SK-N-SH (cell line): ENCODE data around the gene SYNPR. TPM values are rescaled to one million over a fixed set of nuclear protein-coding genes. Genes with fewer than 3 reads are reported as not detected.

ENCODE experiments used
- CTCF ChIA-PET: fragments of 300-600, 350-600 bp; formaldehyde crosslinking; extraction: SDS; loops from one replicate; lab custom pipeline; 2021; lab: Yijun Ruan, JAX
- POLR2A ChIA-PET: fragments of 350-600 bp; sonication (Branson Sonifier 250); formaldehyde crosslinking; extraction: SDS; loops from one replicate; lab custom pipeline; 2020; ENCODE audit warnings: antibody characterized with exemption, inconsistent platforms; lab: Yijun Ruan, JAX
- DNase-seq: peaks from one replicate; pipeline ENCODE4 v3.0.0; 2012
- H2AFZ ChIP-seq: fragments of 200-600 bp; sonication (generic); 2 replicates; pipeline ENCODE4 v1.8.1; 2016; ENCODE audit warnings: antibody characterized with exemption, mild to moderate bottlenecking, low read depth
- H3F3A ChIP-seq: fragments of 200-600 bp; sonication (generic); replicated peaks from 2 replicates; pipeline ENCODE3; 2016; ENCODE audit warnings: antibody characterized with exemption, mild to moderate bottlenecking; ENCODE audit not compliant: insufficient read depth
- H3K27ac ChIP-seq, 2 experiments: fragments of 200-500 bp in 1 of 2; fragments of 200-600 bp in 1 of 2; sonication (Bioruptor generic) in 1 of 2; sonication (generic), shearing (Covaris generic) in 1 of 2; 2 replicates each; pipeline versions ENCODE4 v1.5.1 to v1.6.1; 2014 to 2016; ENCODE audit warnings: low read depth in 2 of 2, inconsistent platforms in 1 of 2, low read length in 1 of 2, mild to moderate bottlenecking in 1 of 2, mixed read lengths in 1 of 2
- H3K27me3 ChIP-seq: fragments of 200-600 bp; sonication (generic), shearing (Covaris generic); 2 replicates; pipeline ENCODE4 v1.6.1; 2016; ENCODE audit warnings: mixed run types; ENCODE audit not compliant: insufficient read depth
- H3K36me3 ChIP-seq, 2 experiments: fragments of 200-500 bp in 1 of 2; fragments of 200-600 bp in 1 of 2; sonication (Bioruptor generic) in 1 of 2; sonication (generic) in 1 of 2; replicated peaks in 1 of 2; 2 replicates each; pipeline versions ENCODE3 to v1.5.1; 2014 to 2016; ENCODE audit warnings: low read length in 1 of 2, mild to moderate bottlenecking in 1 of 2; ENCODE audit not compliant: insufficient read depth in 2 of 2, control insufficient read depth in 1 of 2
- H3K4me1 ChIP-seq, 2 experiments: fragments of 200-500 bp in 1 of 2; fragments of 200-600 bp in 1 of 2; sonication (Bioruptor generic) in 1 of 2; sonication (generic), shearing (Covaris generic) in 1 of 2; 2 replicates each; pipeline versions ENCODE4 v1.5.1 to v1.6.1; 2014 to 2016; ENCODE audit warnings: low read depth in 1 of 2, low read length in 1 of 2, mixed run types in 1 of 2; ENCODE audit not compliant: insufficient read depth in 2 of 2, control insufficient read depth in 1 of 2
- H3K4me2 ChIP-seq: fragments of 200-600 bp; sonication (generic), shearing (Covaris generic); 2 replicates; pipeline ENCODE4 v1.6.1; 2017; ENCODE audit warnings: mixed run types
- H3K4me3 ChIP-seq, 2 experiments: fragments of 200-500 bp in 1 of 2; fragments of 200-600 bp in 1 of 2; sonication (Bioruptor generic) in 1 of 2; sonication (generic), shearing (Covaris generic) in 1 of 2; 2 replicates each; pipeline versions ENCODE4 v1.5.1 to v1.8.1; 2014 to 2016; ENCODE audit warnings: low read depth in 2 of 2, inconsistent platforms in 1 of 2, low read length in 1 of 2, mild to moderate bottlenecking in 1 of 2, mixed read lengths in 1 of 2, moderate library complexity in 1 of 2
- H3K79me2 ChIP-seq: fragments of 200-600 bp; sonication (generic); 2 replicates; pipeline ENCODE4 v1.8.1; 2017; ENCODE audit warnings: mild to moderate bottlenecking; ENCODE audit not compliant: insufficient read depth
- H3K9ac ChIP-seq: fragments of 200-600 bp; sonication (generic); 2 replicates; pipeline ENCODE4 v1.6.1; 2017; ENCODE audit warnings: mixed run types
- H3K9me2 ChIP-seq: fragments of 200-600 bp; sonication (generic); 2 replicates; pipeline ENCODE4 v1.6.1; 2017; ENCODE audit warnings: mixed run types
- H3K9me3 ChIP-seq: fragments of 200-600 bp; sonication (generic); 2 replicates; pipeline ENCODE4 v1.6.1; 2017; ENCODE audit warnings: mixed run types, mild to moderate bottlenecking, moderate library complexity
- H4K20me1 ChIP-seq: fragments of 200-600 bp; sonication (generic); 2 replicates; pipeline ENCODE4 v1.6.1; 2017; ENCODE audit warnings: mild to moderate bottlenecking, mixed run types; ENCODE audit not compliant: insufficient read depth
- CHD2 ChIP-seq: fragments of 150-350 bp; IDR thresholded peaks from 2 replicates; pipeline ENCODE4 v1.6.1; 2018; ENCODE audit warnings: low read length; ENCODE audit not compliant: partially characterized antibody
- ELF1 ChIP-seq: IDR thresholded peaks from 2 replicates; pipeline ENCODE4 v1.4.0; 2012
- EP300 ChIP-seq, 2 experiments: IDR thresholded peaks; 2 replicates each; pipeline versions ENCODE4 v1.4.0 to v1.6.1; 2012; ENCODE audit warnings: borderline replicate concordance in 1 of 2, low read depth in 1 of 2, low read length in 1 of 2
- FOSL2 ChIP-seq: IDR thresholded peaks from 2 replicates; pipeline ENCODE4 v1.4.0; 2012; ENCODE audit warnings: low read depth, mild to moderate bottlenecking, moderate library complexity, borderline replicate concordance
- FOXJ3 ChIP-seq: sonication (generic); formaldehyde crosslinking; IDR thresholded peaks from 2 replicates; pipeline ENCODE4 v1.5.1; 2020; ENCODE audit warnings: mild to moderate bottlenecking, missing genetic modification reagents
- FOXM1 ChIP-seq: IDR thresholded peaks from 2 replicates; pipeline ENCODE4 v1.4.0; 2012; ENCODE audit warnings: low read depth, mild to moderate bottlenecking
- GABPA ChIP-seq: IDR thresholded peaks from 2 replicates; pipeline ENCODE4 v1.4.0; 2012; ENCODE audit warnings: low read depth, mild to moderate bottlenecking
- GATA2 ChIP-seq: sonication (generic); formaldehyde crosslinking; IDR thresholded peaks from 2 replicates; pipeline ENCODE4 v1.5.0; 2020; ENCODE audit warnings: mild to moderate bottlenecking, missing genetic modification reagents
- JUND ChIP-seq: IDR thresholded peaks from 2 replicates; pipeline ENCODE4 v1.4.0; 2012
- MEF2A ChIP-seq: IDR thresholded peaks from 2 replicates; pipeline ENCODE4 v1.4.0; 2012; ENCODE audit warnings: low read depth, borderline replicate concordance
- NFIC ChIP-seq: IDR thresholded peaks from 2 replicates; pipeline ENCODE4 v1.4.0; 2012; ENCODE audit warnings: borderline replicate concordance
- NRF1 ChIP-seq: IDR thresholded peaks from 2 replicates; pipeline ENCODE4 v1.6.1; 2012; ENCODE audit warnings: low read depth, mild to moderate bottlenecking, low read length
- PBX3 ChIP-seq: IDR thresholded peaks from 2 replicates; pipeline ENCODE4; 2012
- POLR2AphosphoS5 ChIP-seq: IDR thresholded peaks from 2 replicates; pipeline ENCODE4 v1.6.1; 2012; ENCODE audit warnings: low read depth, low read length
- RAD21 ChIP-seq: IDR thresholded peaks from 2 replicates; pipeline ENCODE4 v1.6.1; 2012; ENCODE audit warnings: mild to moderate bottlenecking, low read length
- RCOR1 ChIP-seq: fragments of 150-350 bp; IDR thresholded peaks from 2 replicates; pipeline ENCODE4 v1.6.1; 2017; ENCODE audit warnings: antibody characterized with exemption, low read length
- REST ChIP-seq: IDR thresholded peaks from 2 replicates; pipeline ENCODE4 v1.6.1; 2012; ENCODE audit warnings: mild to moderate bottlenecking, low read depth, low read length, moderate library complexity
- RFX5 ChIP-seq: IDR thresholded peaks from 2 replicates; pipeline ENCODE4 v1.6.1; 2012; ENCODE audit warnings: mild to moderate bottlenecking, improper control_type of control experiment, low read length
- RXRA ChIP-seq: IDR thresholded peaks from 2 replicates; pipeline ENCODE4 v1.4.0; 2012; ENCODE audit warnings: low read depth, mild to moderate bottlenecking, borderline replicate concordance
- SIN3A ChIP-seq: IDR thresholded peaks from 2 replicates; pipeline ENCODE4 v1.6.1; 2012; ENCODE audit warnings: low read depth, mild to moderate bottlenecking, low read length, moderate library complexity, borderline replicate concordance
- TCF12 ChIP-seq: IDR thresholded peaks from 2 replicates; pipeline ENCODE4 v1.4.0; 2012
- TEAD4 ChIP-seq: IDR thresholded peaks from 2 replicates; pipeline ENCODE4 v1.4.0; 2012; ENCODE audit warnings: mild to moderate bottlenecking, borderline replicate concordance; ENCODE audit not compliant: insufficient read depth
- USF2 ChIP-seq: fragments of 150-350 bp; IDR thresholded peaks from 2 replicates; pipeline ENCODE4 v1.6.1; 2017; ENCODE audit warnings: antibody characterized with exemption, low read length, low read depth, borderline replicate concordance
- YY1 ChIP-seq: IDR thresholded peaks from 2 replicates; pipeline ENCODE4 v1.4.0; 2012; ENCODE audit warnings: low read depth, mild to moderate bottlenecking
- ZBTB33 ChIP-seq: IDR thresholded peaks from 2 replicates; pipeline ENCODE4 v1.4.0; 2012; ENCODE audit warnings: low read depth, borderline replicate concordance
- WGBS: methylation state at CpG from one replicate; pipeline ENCODE4 v1.1.6; 2017; ENCODE audit warnings: low lambda C conversion rate; 5-methylcytosine and 5-hydroxymethylcytosine counted together
- polyA plus RNA-seq, 3 experiments: library from polyadenylated mRNA; depleted of rRNA; stranded (reverse); fragments of >200 nt; gene quantifications; 2 replicates each; pipeline ENCODE4 v1.2.3, GENCODE V29; 2012

SYNPR gene
- polyA plus RNA-seq, 1 of the 3 experiments (the other 2 are of a cell fraction), result not detected

- no peak overlapping the region for H3K9ac ChIP-seq
- no peaks in the 10 kb centered on the region for H3F3A ChIP-seq
- H3K27me3 ChIP-seq, result no peaks in the 10 kb centered on the region
- H3K27ac ChIP-seq, result no peak overlapping the region; a peak in 1 of 4 replicates
- TF ChIP-seq RXRA (peak; percentile 18; the same call in 1 of the 2 replicates), JUND (peak; percentile 88), REST (no peak), YY1 (peak; percentile 66; the same call in 1 of the 2 replicates), PBX3 (peak; percentile 93), TEAD4 (peak; percentile 85), POLR2AphosphoS5 (peak; percentile 52; the same call in 1 of the 2 replicates), RAD21 (no peak), RFX5 (no peak), NRF1 (no peak), GABPA (no peak), EP300 (IDR thresholded peaks at IDR 0.05; ENCODE audit: borderline replicate concordance in 1 of 2, low read depth in 1 of 2, low read length in 1 of 2) (peak; percentile 36 to 90; a peak in 3 of 4 replicates), RCOR1 (no peak), SIN3A (no peak), FOSL2 (peak; percentile 70; the same call in 1 of the 2 replicates), FOXJ3 (CRISPR knock-in tag) (no peak), ZBTB33 (peak; percentile 47; the same call in 1 of the 2 replicates), NFIC (peak; percentile 61; the same call in 1 of the 2 replicates), GATA2 (CRISPR knock-in tag) (no peak), USF2 (no peak), TCF12 (peak; percentile 97), MEF2A (peak; percentile 14; the same call in 1 of the 2 replicates), ELF1 (no peak), CHD2 (no peak), FOXM1 (peak; percentile 75; the same call in 1 of the 2 replicates)
- DNase-seq, result no peak
- WGBS, result 41% methylated on average over 5 of the region's 5 CpGs
- no peaks in the 10 kb centered on the region; a peak in 1 of 4 replicates for H3K4me1 ChIP-seq
- no peaks in the 10 kb centered on the region for H4K20me1 ChIP-seq
- H3K36me3 ChIP-seq, result no peaks in the 10 kb centered on the region
- H3K9me2 ChIP-seq, result no peaks in the 10 kb centered on the region
- H3K4me2 ChIP-seq, result 0 out of 2 replicates have a peak overlapping the region, but pooled peaks have one; percentile 3
- H3K79me2 ChIP-seq, result no peaks in the 10 kb centered on the region
- ChIA-PET POLR2A (no interaction called here), CTCF (interaction anchor here (0.9 to 1.2 kb wide), 2 partner anchors 16 to 100 kb away, joined by 3 read pairs; no protein-coding TSS in a partner anchor)
- no peaks in the 10 kb centered on the region for H3K9me3 ChIP-seq
- H3K4me3 ChIP-seq, result no peak overlapping the region
- H2AFZ ChIP-seq, result no peak overlapping the region
These were observed 172.7 kb downstream of the SYNPR start for GRCh38 chr3:63450634-63451363.
